K562 (cell line): ENCODE data around the gene C1orf167. TPM values are rescaled to one million over a fixed set of nuclear protein-coding genes. Genes with fewer than 3 reads are reported as not detected.

Experiments used
- CBX2 ChIP-seq: fragments of 200-600 bp; sonication (generic); IDR thresholded peaks from one replicate; pipeline ENCODE4 v1.6.1; 2012; ENCODE audit warnings: mild to moderate bottlenecking, low read length, inconsistent platforms; ENCODE audit not compliant: insufficient read depth, poor library complexity, severe bottlenecking
- MECOM ChIP-seq: fragments of 250-450 bp; sonication (Bioruptor Pico); IDR thresholded peaks from 2 replicates; pipeline ENCODE4 v1.8.0; 2022; ENCODE audit warnings: inconsistent platforms
- MXI1 ChIP-seq: IDR thresholded peaks from 2 replicates; pipeline ENCODE4 v1.6.1; 2011; ENCODE audit warnings: low read depth, mild to moderate bottlenecking, improper control_type of control experiment, low read length
- PTRF ChIP-seq: fragments of 450-650 bp; IDR thresholded peaks from 2 replicates; pipeline ENCODE4 v1.6.1; 2016; ENCODE audit warnings: mild to moderate bottlenecking, missing genetic modification characterization, missing compliant biosample characterization
- SMARCC2 ChIP-seq: fragments of 450-650 bp; IDR thresholded peaks from 2 replicates; pipeline ENCODE4 v1.6.1; 2017; ENCODE audit warnings: antibody characterized with exemption, moderate library complexity, mild to moderate bottlenecking, low read depth
- ZNF764 ChIP-seq: fragments of 250-450 bp; sonication (Bioruptor Pico); IDR thresholded peaks from 2 replicates; pipeline ENCODE4 v1.4.0; 2020; ENCODE audit warnings: low read depth, mild to moderate bottlenecking, moderate library complexity
- polyA plus RNA-seq, 8 experiments: library from polyadenylated mRNA; depleted of rRNA in 4 of 8; stranded (reverse) in 5 of 8; unstranded in 3 of 8; fragments of >200 nt; fragmentation: Nextera tagmentation in 2 of 8; fragmentation: Illumina TruSeq in 1 of 8; extraction: Ambion mirVana in 2 of 8; extraction: Trizol in 1 of 8; gene quantifications; 2 replicates each; pipeline versions ENCODE4 v1.2.1 to v1.2.3, GENCODE V29; 2011 to 2014; ENCODE audit warnings: inconsistent platforms in 1 of 8, missing spikeins in 1 of 8
- total RNA-seq, 7 experiments: library from RNA; depleted of rRNA in 6 of 7; stranded (reverse); fragments of >200 nt in 6 of 7; fragmentation: Illumina TruSeq in 2 of 7; extraction: Trizol in 2 of 7; gene quantifications; 2 replicates each; pipeline versions ENCODE4 v1.2.1 to v1.2.3, GENCODE V29; 2011 to 2021; ENCODE audit warnings: low replicate concordance in 1 of 7
- TF ChIP-seq, protein P1 (sequence below), 2 experiments: fragments of 450-650 bp; IDR thresholded peaks; 2 replicates each; pipeline ENCODE4 v1.6.1; 2016; ENCODE audit warnings: mild to moderate bottlenecking in 2 of 2, borderline replicate concordance in 1 of 2, low read depth in 1 of 2, moderate library complexity in 1 of 2
- TF ChIP-seq, protein P2 (sequence below): sonication (generic); formaldehyde crosslinking; IDR thresholded peaks from 2 replicates; pipeline ENCODE4 v1.8.0; 2022; ENCODE audit warnings: mild to moderate bottlenecking, missing genetic modification reagents
- TF ChIP-seq, protein P3 (sequence below): fragments of 250-450 bp; sonication (Bioruptor Pico); IDR thresholded peaks from 2 replicates; pipeline ENCODE4 v1.8.0; 2022; ENCODE audit warnings: moderate library complexity, mild to moderate bottlenecking, inconsistent platforms
- TF ChIP-seq, protein P4 (sequence below): fragments of 450-650 bp; IDR thresholded peaks from 2 replicates; pipeline ENCODE4 v1.6.1; 2016; ENCODE audit warnings: missing biosample characterization, missing genetic modification characterization

The C1orf167 gene
- total and polyA plus RNA-seq, 9 of the 15 experiments (the other 6 are each of a cell fraction or from before 2014, with no cell fraction given): 0.22 to 0.86 (median 0.31) TPM; not detected in 2

DNA sequence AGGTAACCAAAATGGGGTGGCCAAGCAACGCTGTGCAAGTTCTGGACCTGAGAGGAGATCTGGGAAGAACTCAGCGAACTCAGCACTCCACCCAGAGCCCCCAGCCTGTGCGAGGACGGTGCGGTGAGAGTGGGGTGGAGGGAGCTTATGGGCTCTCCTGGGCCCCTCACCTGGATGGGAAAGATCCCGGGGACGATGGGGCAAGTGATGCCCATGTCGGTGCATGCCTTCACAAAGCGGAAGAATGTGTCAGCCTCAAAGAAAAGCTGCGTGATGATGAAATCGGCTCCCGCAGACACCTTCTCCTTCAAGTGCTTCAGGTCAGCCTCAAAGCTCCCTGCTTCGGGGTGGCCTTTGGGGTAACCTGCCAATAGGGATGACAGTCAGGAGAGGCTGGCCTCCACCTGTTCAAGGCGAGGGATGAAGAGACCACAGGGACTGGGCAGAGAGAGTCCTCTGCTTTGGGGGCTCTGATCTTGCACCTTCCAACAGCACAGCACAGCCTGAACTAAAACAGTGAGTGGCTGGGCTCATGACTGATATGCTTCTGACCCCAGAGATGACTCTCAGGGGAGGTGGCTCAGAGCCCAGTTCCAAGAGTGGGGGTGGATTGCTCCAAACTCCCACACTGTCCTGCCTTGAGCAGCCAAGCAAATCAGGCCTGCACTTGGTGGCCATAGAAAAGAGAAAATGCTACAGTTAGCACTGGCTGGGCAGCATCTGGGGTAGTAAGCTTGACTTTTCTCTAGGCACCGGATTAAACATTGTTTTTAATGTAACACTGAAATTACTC lies 34.2 kb downstream of the C1orf167 start (continued):
- TF ChIP-seq CBX2 (no peak), MXI1 (no peak), PTRF (tag) (no peak), SMARCC2 (peak; percentile 49; the same call in 1 of the 2 replicates), MECOM (CRISPR knock-in tag) (peak; percentile 31), ZNF764 (CRISPR knock-in tag) (no peak)
- TF ChIP-seq, protein P1, sequence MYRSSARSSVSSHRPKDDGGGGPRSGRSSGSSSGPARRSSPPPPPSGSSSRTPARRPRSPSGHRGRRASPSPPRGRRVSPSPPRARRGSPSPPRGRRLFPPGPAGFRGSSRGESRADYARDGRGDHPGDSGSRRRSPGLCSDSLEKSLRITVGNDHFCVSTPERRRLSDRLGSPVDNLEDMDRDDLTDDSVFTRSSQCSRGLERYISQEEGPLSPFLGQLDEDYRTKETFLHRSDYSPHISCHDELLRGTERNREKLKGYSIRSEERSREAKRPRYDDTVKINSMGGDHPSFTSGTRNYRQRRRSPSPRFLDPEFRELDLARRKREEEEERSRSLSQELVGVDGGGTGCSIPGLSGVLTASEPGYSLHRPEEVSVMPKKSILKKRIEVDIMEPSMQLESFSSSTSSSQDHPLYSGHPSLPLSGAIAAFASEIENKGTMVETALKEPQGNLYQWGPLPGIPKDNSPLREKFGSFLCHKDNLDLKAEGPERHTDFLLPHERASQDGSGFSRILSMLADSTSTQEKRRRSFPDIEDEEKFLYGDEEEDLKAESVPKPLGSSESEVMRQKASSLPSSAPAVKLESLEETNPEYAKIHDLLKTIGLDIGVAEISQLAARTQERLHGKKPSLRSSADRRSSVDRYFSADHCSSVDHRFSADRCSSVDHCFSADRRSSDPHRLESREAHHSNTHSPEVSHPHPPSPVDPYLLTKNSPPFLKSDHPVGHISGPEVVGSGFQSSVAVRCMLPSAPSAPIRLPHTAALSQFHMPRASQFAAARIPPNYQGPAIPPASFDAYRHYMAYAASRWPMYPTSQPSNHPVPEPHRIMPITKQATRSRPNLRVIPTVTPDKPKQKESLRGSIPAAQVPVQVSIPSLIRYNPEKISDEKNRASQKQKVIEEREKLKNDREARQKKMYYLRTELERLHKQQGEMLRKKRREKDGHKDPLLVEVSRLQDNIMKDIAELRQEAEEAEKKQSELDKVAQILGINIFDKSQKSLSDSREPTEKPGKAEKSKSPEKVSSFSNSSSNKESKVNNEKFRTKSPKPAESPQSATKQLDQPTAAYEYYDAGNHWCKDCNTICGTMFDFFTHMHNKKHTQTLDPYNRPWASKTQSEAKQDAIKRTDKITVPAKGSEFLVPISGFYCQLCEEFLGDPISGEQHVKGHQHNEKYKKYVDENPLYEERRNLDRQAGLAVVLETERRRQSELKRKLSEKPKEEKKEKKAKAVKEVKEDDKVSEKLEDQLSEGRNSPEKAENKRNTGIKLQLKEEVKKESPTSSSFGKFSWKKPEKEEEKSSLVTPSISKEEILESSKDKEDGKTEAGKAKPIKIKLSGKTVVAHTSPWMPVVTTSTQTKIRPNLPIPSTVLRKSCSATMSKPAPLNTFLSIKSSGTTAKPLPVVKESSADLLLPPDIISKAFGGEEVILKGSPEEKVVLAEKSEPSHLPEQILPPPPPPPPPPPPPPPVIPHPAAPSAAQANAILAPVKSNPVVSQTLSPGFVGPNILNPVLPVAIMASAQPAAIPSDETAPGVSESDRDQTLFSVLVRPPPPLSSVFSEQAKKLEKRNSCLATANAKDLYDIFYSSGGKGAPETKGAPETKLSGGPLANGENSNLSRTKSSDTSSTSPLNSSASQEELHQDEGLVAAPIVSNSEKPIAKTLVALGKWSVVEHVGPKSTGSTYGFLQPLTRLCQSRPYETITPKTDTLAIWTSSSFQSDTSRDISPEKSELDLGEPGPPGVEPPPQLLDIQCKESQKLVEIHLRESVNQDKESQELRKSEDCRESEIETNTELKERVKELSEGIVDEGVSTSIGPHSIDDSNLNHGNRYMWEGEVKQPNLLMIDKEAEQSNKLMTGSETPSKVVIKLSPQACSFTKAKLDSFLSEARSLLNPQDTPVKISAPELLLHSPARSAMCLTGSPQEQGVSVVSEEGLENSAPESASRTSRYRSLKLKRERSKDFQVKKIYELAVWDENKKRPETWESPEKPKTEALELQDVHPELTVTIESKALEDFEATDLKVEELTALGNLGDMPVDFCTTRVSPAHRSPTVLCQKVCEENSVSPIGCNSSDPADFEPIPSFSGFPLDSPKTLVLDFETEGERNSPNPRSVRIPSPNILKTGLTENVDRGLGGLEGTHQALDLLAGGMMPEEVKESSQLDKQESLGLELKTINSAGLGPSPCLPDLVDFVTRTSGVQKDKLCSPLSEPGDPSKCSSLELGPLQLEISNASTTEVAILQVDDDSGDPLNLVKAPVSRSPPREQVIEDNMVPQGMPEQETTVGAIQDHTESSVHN (IDR thresholded peaks at IDR 0.05; ENCODE audit: borderline replicate concordance in 1 of 2, low read depth in 1 of 2): no peak
- TF ChIP-seq, protein P2, sequence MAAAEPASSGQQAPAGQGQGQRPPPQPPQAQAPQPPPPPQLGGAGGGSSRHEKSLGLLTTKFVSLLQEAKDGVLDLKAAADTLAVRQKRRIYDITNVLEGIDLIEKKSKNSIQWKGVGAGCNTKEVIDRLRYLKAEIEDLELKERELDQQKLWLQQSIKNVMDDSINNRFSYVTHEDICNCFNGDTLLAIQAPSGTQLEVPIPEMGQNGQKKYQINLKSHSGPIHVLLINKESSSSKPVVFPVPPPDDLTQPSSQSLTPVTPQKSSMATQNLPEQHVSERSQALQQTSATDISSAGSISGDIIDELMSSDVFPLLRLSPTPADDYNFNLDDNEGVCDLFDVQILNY (CRISPR knock-in tag): no peak
- TF ChIP-seq, protein P3, sequence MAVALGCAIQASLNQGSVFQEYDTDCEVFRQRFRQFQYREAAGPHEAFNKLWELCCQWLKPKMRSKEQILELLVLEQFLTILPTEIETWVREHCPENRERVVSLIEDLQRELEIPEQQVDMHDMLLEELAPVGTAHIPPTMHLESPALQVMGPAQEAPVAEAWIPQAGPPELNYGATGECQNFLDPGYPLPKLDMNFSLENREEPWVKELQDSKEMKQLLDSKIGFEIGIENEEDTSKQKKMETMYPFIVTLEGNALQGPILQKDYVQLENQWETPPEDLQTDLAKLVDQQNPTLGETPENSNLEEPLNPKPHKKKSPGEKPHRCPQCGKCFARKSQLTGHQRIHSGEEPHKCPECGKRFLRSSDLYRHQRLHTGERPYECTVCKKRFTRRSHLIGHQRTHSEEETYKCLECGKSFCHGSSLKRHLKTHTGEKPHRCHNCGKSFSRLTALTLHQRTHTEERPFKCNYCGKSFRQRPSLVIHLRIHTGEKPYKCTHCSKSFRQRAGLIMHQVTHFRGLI (CRISPR knock-in tag): peak; percentile 73; the same call in 1 of the 2 replicates
- TF ChIP-seq, protein P4, sequence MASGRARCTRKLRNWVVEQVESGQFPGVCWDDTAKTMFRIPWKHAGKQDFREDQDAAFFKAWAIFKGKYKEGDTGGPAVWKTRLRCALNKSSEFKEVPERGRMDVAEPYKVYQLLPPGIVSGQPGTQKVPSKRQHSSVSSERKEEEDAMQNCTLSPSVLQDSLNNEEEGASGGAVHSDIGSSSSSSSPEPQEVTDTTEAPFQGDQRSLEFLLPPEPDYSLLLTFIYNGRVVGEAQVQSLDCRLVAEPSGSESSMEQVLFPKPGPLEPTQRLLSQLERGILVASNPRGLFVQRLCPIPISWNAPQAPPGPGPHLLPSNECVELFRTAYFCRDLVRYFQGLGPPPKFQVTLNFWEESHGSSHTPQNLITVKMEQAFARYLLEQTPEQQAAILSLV: peak; percentile 46; the same call in 1 of the 2 replicates
